PC-3 (cell line): Measurements from ENCODE around the gene MPHOSPH9.

Source experiments
- CTCF ChIP-seq: fragments of 300-600 bp; sonication (generic); conservative IDR thresholded peaks from 2 replicates; pipeline ENCODE4 v1.5.1; 2017; ENCODE audit warnings: antibody characterized with exemption, low read depth, mild to moderate bottlenecking, low read length
- EZH2 ChIP-seq: fragments of 300-600 bp; sonication (generic); IDR thresholded peaks from one replicate; pipeline ENCODE4 v1.6.1; 2017; ENCODE audit warnings: antibody characterized with exemption, mild to moderate bottlenecking, low read length; ENCODE audit not compliant: unreplicated experiment

GRCh38 chr12:123269896-123270213 is 36.9 kb upstream of the MPHOSPH9 start:
- no peak for TF ChIP-seq CTCF
- no peak for TF ChIP-seq EZH2
